WERI-Rb-1 (cell line): Measurements from ENCODE around the gene IMMP2L.

Source experiments
- DNase-seq: peaks from one replicate; pipeline ENCODE4 v3.0.0-alpha.2; 2020
- H3K27ac ChIP-seq: fragments of 250-450 bp; sonication (Bioruptor Pico); 2 replicates; pipeline ENCODE4 v1.5.1; 2020; ENCODE audit warnings: mild to moderate bottlenecking, moderate library complexity
- H3K27me3 ChIP-seq: fragments of 250-450 bp; sonication (Bioruptor Pico); 2 replicates; pipeline ENCODE4 v1.5.1; 2021; ENCODE audit warnings: mild to moderate bottlenecking, low read depth, moderate library complexity; ENCODE audit not compliant: insufficient read depth, severe bottlenecking
- H3K36me3 ChIP-seq: fragments of 250-450 bp; sonication (Bioruptor Pico); 2 replicates; pipeline ENCODE4 v1.5.1; 2020; ENCODE audit warnings: mild to moderate bottlenecking, moderate library complexity
- H3K4me3 ChIP-seq: 2 replicates; pipeline ENCODE4 v1.5.1; 2011; ENCODE audit warnings: low read depth, mild to moderate bottlenecking, control low read depth, low read length
- H3K9me3 ChIP-seq: fragments of 250-450 bp; sonication (Bioruptor Pico); 2 replicates; pipeline ENCODE4 v1.5.1; 2021; ENCODE audit warnings: mild to moderate bottlenecking, moderate library complexity; ENCODE audit not compliant: severe bottlenecking
- CTCF ChIP-seq: IDR thresholded peaks from 2 replicates; pipeline ENCODE4 v1.5.1; 2011; ENCODE audit warnings: low read depth, mild to moderate bottlenecking, control low read depth, inconsistent platforms, low read length

The IMMP2L gene

GRCh38 chr7:111540199-111540815 lies 22.0 kb downstream of the IMMP2L start:
- Histone ChIP-seq H3K36me3 (no peaks in the 10 kb centered on the region), H3K9me3 (no peaks in the 10 kb centered on the region), H3K27me3 (no peaks in the 10 kb centered on the region), H3K27ac (no peak overlapping the region), H3K4me3 (no peak overlapping the region)
- TF ChIP-seq CTCF = no peak
- no peak for DNase-seq

- Histone ChIP-seq H3K4me3 (no peak overlapping the region), H3K36me3 (no peaks in the 10 kb centered on the region), H3K27me3 (no peaks in the 10 kb centered on the region), H3K9me3 (no peaks in the 10 kb centered on the region), H3K27ac (no peak overlapping the region)
- no peak for TF ChIP-seq CTCF
- no peak for DNase-seq
Observed at GRCh38 chr7:111537134-111537533, 25.2 kb downstream of the IMMP2L start.

- no peak for DNase-seq
- Histone ChIP-seq H3K27ac (no peak overlapping the region), H3K9me3 (no peaks in the 10 kb centered on the region), H3K36me3 (no peaks in the 10 kb centered on the region), H3K27me3 (no peaks in the 10 kb centered on the region), H3K4me3 (no peak overlapping the region)
- no peak for TF ChIP-seq CTCF
Observed at GRCh38 chr7:111535142-111535870, 27.0 kb downstream of the IMMP2L start.

- Histone ChIP-seq H3K36me3 (no peaks in the 10 kb centered on the region), H3K27ac (no peak overlapping the region), H3K4me3 (no peak overlapping the region), H3K9me3 (no peaks in the 10 kb centered on the region), H3K27me3 (no peaks in the 10 kb centered on the region)
- TF ChIP-seq CTCF = no peak
- no peak for DNase-seq
Observed at GRCh38 chr7:111532625-111533024, 29.7 kb downstream of the IMMP2L start.

- DNase-seq = no peak
- H3K36me3 ChIP-seq = no peaks in the 10 kb centered on the region
- H3K27me3 ChIP-seq = no peaks in the 10 kb centered on the region
- no peak for TF ChIP-seq CTCF
- no peak overlapping the region for H3K27ac ChIP-seq
- no peak overlapping the region for H3K4me3 ChIP-seq
- no peaks in the 10 kb centered on the region for H3K9me3 ChIP-seq
Observed at GRCh38 chr7:111531993-111532392, 30.3 kb downstream of the IMMP2L start.

GRCh38 chr7:111530356-111530668 lies 32.0 kb downstream of the IMMP2L start:
- no peaks in the 10 kb centered on the region for H3K9me3 ChIP-seq
- no peak for DNase-seq
- H3K36me3 ChIP-seq = no peaks in the 10 kb centered on the region
- no peak overlapping the region for H3K27ac ChIP-seq
- no peak overlapping the region for H3K4me3 ChIP-seq
- no peak for TF ChIP-seq CTCF
- H3K27me3 ChIP-seq = no peaks in the 10 kb centered on the region
